HG02970 (cell line): ENCODE measurements around the gene RFX1.
A peak's percentile ranks its signal among the peaks of the same experiment; 100 is the strongest.
"Not testable (repeated sequence)": the region's sequence is repeated elsewhere in the genome, so short reads cannot be mapped to it uniquely, and the experiment has no call there.

Experiments
- ATAC-seq: cut with Tn5 transposase; IDR thresholded peaks from one replicate; pipeline ENCODE4 v1.9.1; 2021; ENCODE audit warnings: mild to moderate bottlenecking, moderate library complexity, moderate number of reproducible peaks; ENCODE audit not compliant: unreplicated experiment, low FRiP score

RFX1 gene

GRCh38 chr19:14006085-14006765 is at the start of gene RFX1:
Gene RFX1 (minus strand): TSS chr19:14006320. CDS start chr19:13993843, 12,477 bp downstream.
- peak; percentile 78 for ATAC-seq

DNA sequence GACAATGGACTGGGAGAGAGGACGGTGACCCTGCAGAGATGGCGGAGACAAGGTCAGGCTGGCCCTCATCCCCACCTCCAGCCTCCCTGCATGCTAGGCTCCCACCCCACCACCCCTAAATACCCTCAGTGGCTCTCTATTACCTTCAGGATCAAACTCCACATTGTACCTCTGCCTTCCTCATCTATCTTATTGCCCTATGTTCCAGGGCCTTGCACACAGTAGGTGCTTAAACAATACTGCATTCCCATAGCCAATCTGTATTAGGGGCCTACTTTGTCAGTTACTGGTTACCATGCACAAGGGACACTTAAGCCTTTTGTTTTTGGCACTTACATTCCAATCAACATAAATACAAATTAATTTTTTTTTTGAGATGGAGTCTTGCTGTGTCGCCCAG is 49.3 kb upstream of the RFX1 start:
- ATAC-seq, result no peak

GRCh38 chr19:14054721-14055120 is 48.6 kb upstream of the RFX1 start:
- ATAC-seq, result no peak

DNA sequence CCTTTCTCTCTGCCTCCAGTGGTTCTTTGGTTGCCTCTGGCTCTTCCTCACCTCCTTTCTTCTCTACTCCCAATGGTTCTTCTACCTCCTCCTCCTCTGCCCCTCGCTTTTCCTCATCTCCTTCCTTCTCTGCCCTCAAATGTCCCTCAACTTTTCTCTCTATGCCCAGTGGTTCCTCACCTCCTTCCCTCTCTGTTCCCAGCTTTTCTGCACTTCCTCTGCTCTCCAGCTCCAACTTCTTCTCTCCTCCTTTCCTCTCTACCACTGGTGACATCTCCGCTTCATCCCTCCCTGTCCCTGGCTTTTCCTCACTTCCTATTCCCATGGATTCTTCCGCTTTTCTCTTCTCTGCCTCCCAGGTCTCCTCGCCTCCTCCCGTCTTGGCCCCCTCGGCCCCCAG is 48.0 kb upstream of the RFX1 start:
- ATAC-seq, result no peak

DNA sequence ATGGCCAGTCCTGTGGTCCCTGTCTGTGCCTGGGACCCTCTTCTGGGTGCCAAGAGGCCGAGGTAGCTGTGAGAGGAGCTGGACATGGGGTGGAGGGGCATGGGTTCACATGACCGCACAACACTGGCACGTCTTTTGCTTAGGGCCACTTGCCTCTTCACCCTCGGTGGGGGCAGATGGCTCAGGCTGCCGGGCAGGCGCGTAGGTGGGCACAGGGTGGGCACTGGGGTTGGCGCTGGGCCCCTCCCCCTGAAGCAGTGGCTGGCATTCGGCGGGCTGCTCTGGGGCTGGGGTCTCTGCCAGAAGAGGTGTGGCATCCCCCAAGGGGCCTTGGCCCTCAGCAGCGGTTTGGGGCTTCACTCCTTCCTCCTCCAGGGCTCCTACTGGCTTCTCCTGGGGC is 47.4 kb upstream of the RFX1 start:
- ATAC-seq, result no peak

DNA sequence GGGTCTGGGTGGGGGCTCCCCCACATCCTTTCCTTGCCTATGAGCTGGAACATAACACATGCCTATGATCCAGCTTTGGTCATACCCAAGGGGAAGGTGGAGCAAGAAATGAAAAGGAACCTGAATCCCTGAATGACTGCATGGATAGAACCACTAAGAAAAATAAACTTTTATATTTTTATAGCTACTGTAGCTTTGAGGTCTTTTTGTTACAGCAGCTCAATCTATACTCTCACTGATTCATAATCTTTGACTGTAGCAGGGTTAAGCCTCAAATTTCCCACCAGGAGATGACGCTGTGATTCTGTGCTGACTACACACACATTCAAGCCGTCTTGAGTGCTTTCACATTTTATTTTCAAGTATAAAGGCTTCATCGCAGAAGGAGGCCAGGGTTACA is 46.9 kb upstream of the RFX1 start:
- ATAC-seq, result no peak

DNA sequence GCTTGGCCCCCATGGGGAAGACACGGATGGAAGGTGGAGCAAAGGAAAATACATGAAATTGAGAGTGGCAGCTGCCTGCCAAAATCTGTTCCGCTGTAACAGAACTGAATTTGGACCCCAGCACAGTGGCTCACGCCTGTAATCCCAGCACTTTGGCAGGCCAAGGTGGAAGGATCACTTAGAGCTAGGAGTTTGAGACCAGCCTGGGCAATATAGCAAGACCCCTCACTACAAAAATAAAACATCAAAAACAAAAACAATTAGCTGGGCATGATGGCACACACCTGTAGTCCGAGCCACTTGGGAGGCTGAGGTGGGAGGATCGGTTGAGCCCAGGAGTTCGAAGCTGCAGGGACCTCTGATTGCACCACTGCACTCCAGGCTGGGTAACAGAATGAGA is 46.4 kb upstream of the RFX1 start:
- ATAC-seq, result no peak

DNA sequence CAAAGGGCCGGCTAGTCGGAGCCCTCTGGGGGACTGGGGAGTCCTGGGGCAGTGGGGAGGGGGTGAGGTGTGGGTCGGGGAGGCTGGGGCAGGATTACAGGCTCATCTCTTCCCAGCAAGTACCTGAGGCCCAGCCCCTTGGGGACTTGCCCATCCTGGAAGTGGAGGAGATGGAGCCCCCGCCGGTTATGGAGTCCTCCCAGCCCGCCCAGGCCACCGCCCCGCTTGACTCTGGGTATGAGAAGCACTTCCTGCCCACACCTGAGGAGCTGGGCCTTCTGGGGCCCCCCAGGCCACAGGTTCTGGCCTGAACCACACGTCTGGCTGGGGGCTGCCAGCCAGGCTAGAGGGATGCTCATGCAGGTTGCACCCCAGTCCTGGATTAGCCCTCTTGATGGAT is 45.9 kb upstream of the RFX1 start:
- ATAC-seq, result no peak

DNA sequence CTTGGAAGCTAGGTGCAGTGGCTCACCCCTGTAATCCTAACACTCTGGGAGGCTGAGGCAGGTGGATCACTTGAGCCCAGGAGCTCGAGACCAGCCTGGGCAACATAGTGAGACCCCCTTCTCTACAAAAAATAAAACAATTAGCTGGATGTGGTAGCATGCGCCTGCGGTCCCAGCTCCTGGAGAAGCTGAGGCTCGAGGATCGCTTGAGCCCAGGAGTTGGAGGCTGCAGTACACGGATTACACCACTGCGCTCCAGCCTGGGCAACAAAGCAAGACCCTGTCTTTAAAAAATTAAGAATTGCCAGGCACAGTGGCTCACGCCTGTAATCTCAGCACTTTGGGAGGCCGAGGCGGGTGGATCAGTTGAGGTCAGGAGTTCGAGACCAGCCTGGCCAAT is 44.8 kb upstream of the RFX1 start:
- not testable (repeated sequence) for ATAC-seq

GRCh38 chr19:14050512-14050911 is 44.4 kb upstream of the RFX1 start:
- ATAC-seq, result no peak

- no peak for ATAC-seq
These were observed 42.5 kb upstream of the RFX1 start for GRCh38 chr19:14048443-14049153.

GRCh38 chr19:14047866-14048265 is 41.7 kb upstream of the RFX1 start:
- ATAC-seq, result not testable (repeated sequence)

DNA sequence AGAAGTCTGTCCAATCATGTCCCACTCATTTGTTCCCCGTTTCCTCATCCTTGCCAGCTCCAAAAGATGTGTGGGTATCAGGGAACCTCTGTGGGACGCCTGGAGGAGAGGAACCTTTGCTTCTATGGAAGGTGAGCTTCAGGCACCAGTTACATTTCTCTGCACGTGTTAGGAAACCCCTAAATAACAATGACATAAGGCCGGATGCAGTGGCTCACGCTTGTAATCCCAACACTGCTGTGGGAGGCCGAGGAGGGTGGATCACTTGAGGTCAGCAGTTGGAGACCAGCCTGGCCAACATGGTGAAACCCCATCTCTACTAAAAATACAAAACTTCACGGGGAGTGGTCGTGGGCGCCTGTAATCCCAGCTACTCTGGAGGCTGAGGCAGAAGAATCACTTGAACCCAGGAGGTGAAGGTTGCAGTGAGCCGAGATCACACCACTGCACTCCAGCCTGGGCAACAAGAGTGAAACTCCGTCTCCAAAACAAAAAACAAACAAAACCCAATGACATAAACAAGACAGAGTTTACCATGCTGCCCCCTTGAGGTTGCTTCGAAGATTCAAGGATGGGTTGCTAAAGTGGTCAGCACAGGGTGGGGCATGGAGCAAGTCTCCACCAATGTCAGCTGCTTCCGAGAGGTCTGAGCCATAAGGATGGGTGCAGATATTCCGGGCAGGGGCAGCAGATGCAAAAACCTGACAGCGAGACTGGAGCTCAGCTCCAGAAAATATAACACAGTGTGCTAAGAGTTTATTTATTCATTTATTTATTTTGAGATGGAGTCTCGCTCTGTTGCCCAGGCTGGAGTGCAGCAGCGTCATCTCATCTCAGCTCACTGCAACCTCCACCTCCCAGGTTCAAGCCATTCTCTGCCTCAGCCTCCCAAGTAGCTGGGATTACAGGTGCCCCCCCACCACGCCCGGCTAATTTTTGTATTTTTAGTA is 36.8 kb upstream of the RFX1 start:
- ATAC-seq, result not testable (repeated sequence)

GRCh38 chr19:14039181-14039580 is 33.1 kb upstream of the RFX1 start:
- ATAC-seq, result no peak

GRCh38 chr19:14035706-14036105 is 29.6 kb upstream of the RFX1 start:
- ATAC-seq, result no peak

GRCh38 chr19:14035159-14035558 is 29.0 kb upstream of the RFX1 start:
- not testable (repeated sequence) for ATAC-seq

DNA sequence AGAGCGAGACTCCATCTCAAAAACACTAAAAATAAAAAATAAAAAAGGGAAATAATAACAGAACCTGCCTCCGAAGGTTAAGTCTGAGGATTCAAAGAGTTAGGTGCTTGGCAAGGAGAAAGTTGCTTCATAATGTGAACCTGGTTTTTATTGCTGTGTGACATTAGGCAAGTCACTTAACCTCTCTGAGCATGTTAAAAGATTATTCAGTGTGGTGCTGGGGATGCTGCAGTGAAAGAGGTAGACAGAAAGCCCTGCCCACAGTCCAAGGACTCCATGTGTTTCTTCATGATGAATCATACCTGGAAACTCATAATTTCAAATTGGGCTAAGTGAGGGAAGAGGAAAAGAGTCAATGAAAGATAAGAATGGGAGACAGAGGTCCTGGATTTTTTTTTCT is 27.8 kb upstream of the RFX1 start:
- no peak for ATAC-seq

GRCh38 chr19:14031719-14032480 is 25.8 kb upstream of the RFX1 start, which contains the start of gene IL27RA:
Gene IL27RA (plus strand): TSS chr19:14031762. CDS start chr19:14031873, 111 bp downstream.
- no peak for ATAC-seq

GRCh38 chr19:14030997-14031718 is 25.0 kb upstream of the RFX1 start:
- ATAC-seq, result no peak

DNA sequence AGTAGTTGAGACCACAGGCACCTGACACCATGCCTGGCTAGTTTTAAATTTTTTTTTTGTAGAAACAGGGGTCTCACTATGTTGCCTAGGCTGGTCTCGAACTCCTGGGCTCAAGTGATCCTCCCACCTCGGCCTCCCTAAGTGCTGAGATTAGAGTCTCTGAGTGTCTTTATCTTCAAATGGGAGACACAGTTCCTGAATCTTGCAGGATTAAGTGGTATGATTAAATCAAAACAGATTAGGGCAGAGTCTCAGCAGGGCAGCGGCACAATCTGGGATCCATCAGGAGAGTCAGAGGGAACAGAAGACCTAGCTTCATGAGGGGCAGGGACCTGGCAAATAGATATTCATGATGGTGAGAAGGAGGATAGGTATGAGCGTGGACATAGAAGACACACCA is 22.8 kb upstream of the RFX1 start:
- ATAC-seq, result no peak
